H9 (cell line): Measurements from ENCODE around the gene CDH18. TPM values are rescaled to one million over a fixed set of nuclear protein-coding genes. Genes with fewer than 3 reads are reported as not detected.

ENCODE experiments used
- DNase-seq: peaks from one replicate; pipeline ENCODE4 v3.0.0-alpha.2; 2017
- H2AFZ ChIP-seq: one replicate; pipeline ENCODE4 v1.6.1; 2013; ENCODE audit warnings: mild to moderate bottlenecking, low read length, control low read depth, moderate library complexity
- H2AK5ac ChIP-seq: 2 replicates; pipeline ENCODE4 v1.6.1; 2013; ENCODE audit warnings: low read length, control low read depth, mixed read lengths; ENCODE audit not compliant: insufficient read length
- H2BK120ac ChIP-seq: one replicate; pipeline ENCODE4 v1.6.1; 2013; ENCODE audit warnings: low read depth, mild to moderate bottlenecking, low read length, control low read depth, inconsistent platforms; ENCODE audit not compliant: poor library complexity, severe bottlenecking
- H2BK12ac ChIP-seq: 2 replicates; pipeline ENCODE4 v1.6.1; 2013; ENCODE audit warnings: low read length, control low read depth, mixed read lengths, low read depth; ENCODE audit not compliant: insufficient read length
- H2BK15ac ChIP-seq: 2 replicates; pipeline ENCODE4 v1.6.1; 2013; ENCODE audit warnings: low read depth, low read length, control low read depth
- H2BK20ac ChIP-seq: one replicate; pipeline ENCODE4 v1.6.1; 2013; ENCODE audit warnings: low read depth, mild to moderate bottlenecking, low read length, control low read depth, inconsistent platforms; ENCODE audit not compliant: poor library complexity, severe bottlenecking
- H2BK5ac ChIP-seq: 2 replicates; pipeline ENCODE4 v1.6.1; 2013; ENCODE audit warnings: low read length, control low read depth, mixed read lengths; ENCODE audit not compliant: insufficient read length
- H3K14ac ChIP-seq: 2 replicates; pipeline ENCODE4 v1.6.1; 2013; ENCODE audit warnings: low read length, control low read depth; ENCODE audit not compliant: insufficient read depth
- H3K18ac ChIP-seq: 2 replicates; pipeline ENCODE4 v1.6.1; 2013; ENCODE audit warnings: low read depth, mild to moderate bottlenecking, mixed read lengths, low read length, control low read depth; ENCODE audit not compliant: insufficient read length
- H3K23ac ChIP-seq: 2 replicates; pipeline ENCODE4 v1.6.1; 2013; ENCODE audit warnings: low read length, control low read depth, mixed read lengths, low read depth; ENCODE audit not compliant: insufficient read length
- H3K23me2 ChIP-seq: 2 replicates; pipeline ENCODE4 v1.6.1; 2013; ENCODE audit warnings: low read depth, mild to moderate bottlenecking, mixed read lengths, low read length, control low read depth; ENCODE audit not compliant: insufficient read length, poor library complexity, severe bottlenecking
- H3K27ac ChIP-seq: 2 replicates; pipeline ENCODE4 v1.5.1; 2013; ENCODE audit warnings: low read length, control low read depth, mixed read lengths, low read depth; ENCODE audit not compliant: insufficient read length
- H3K27me3 ChIP-seq: 2 replicates; pipeline ENCODE4 v1.6.1; 2013; ENCODE audit warnings: low read length, control low read depth, inconsistent platforms; ENCODE audit not compliant: insufficient read depth
- H3K4ac ChIP-seq: 2 replicates; pipeline ENCODE4 v1.6.1; 2013; ENCODE audit warnings: low read depth, mild to moderate bottlenecking, control low read depth, inconsistent platforms, low read length, moderate library complexity
- H3K4me1 ChIP-seq: 2 replicates; pipeline ENCODE4 v1.6.1; 2013; ENCODE audit warnings: low read length, control low read depth, inconsistent platforms; ENCODE audit not compliant: insufficient read depth
- H3K4me2 ChIP-seq: 2 replicates; pipeline ENCODE4 v1.6.1; 2013; ENCODE audit warnings: low read length, control low read depth, mixed read lengths; ENCODE audit not compliant: insufficient read length, insufficient read depth
- H3K56ac ChIP-seq: 2 replicates; pipeline ENCODE4 v1.6.1; 2013; ENCODE audit warnings: low read depth, mild to moderate bottlenecking, mixed read lengths, low read length, control low read depth; ENCODE audit not compliant: insufficient read length
- H3K79me1 ChIP-seq: 2 replicates; pipeline ENCODE4 v1.6.1; 2013; ENCODE audit warnings: low read depth, mild to moderate bottlenecking, moderate library complexity, low read length, control low read depth, inconsistent platforms; ENCODE audit not compliant: insufficient read depth, poor library complexity, severe bottlenecking
- H3K79me2 ChIP-seq: 2 replicates; pipeline ENCODE4 v1.6.1; 2013; ENCODE audit warnings: low read length, control low read depth, inconsistent platforms; ENCODE audit not compliant: insufficient read depth
- H3K9ac ChIP-seq: 2 replicates; pipeline ENCODE4 v1.6.1; 2013; ENCODE audit warnings: low read length, control low read depth, mixed read lengths; ENCODE audit not compliant: insufficient read length; ENCODE audit errors: extremely low read depth
- H3K9me3 ChIP-seq: one replicate; pipeline ENCODE4 v1.6.1; 2013; ENCODE audit warnings: low read depth, low read length, inconsistent platforms; ENCODE audit not compliant: control insufficient read depth
- H3T11ph ChIP-seq: one replicate; pipeline ENCODE4 v1.6.1; 2013; ENCODE audit warnings: mild to moderate bottlenecking, low read length, control low read depth, inconsistent platforms
- H4K20me1 ChIP-seq: one replicate; pipeline ENCODE4 v1.6.1; 2013; ENCODE audit not compliant: control insufficient read depth, insufficient read length, insufficient read depth
- H4K5ac ChIP-seq: 2 replicates; pipeline ENCODE4 v1.6.1; 2013; ENCODE audit warnings: low read depth, mild to moderate bottlenecking, mixed read lengths, low read length, control low read depth; ENCODE audit not compliant: insufficient read length
- H4K8ac ChIP-seq: replicated peaks from 2 replicates; pipeline ENCODE4 v1.6.1; 2013; ENCODE audit warnings: low read length, control low read depth, mixed read lengths, low read depth; ENCODE audit not compliant: insufficient read length
- H4K91ac ChIP-seq: 2 replicates; pipeline ENCODE4 v1.6.1; 2013; ENCODE audit warnings: low read depth, mild to moderate bottlenecking, moderate library complexity, mixed read lengths, low read length, control low read depth; ENCODE audit not compliant: insufficient read length
- H3K27ac Mint-ChIP-seq, 3 experiments: 2 replicates in 2 of 3; 3 replicates in 1 of 3; pipeline ENCODE4 v1.8.0; 2020 to 2021; ENCODE audit warnings: mixed read lengths in 3 of 3, mild to moderate bottlenecking in 1 of 3, moderate library complexity in 1 of 3
- H3K27me3 Mint-ChIP-seq: 2 replicates; pipeline ENCODE4 v1.8.0; 2021; ENCODE audit warnings: low read depth, mild to moderate bottlenecking, moderate library complexity, mixed read lengths
- H3K36me3 Mint-ChIP-seq, 3 experiments: 2 replicates in 2 of 3; 3 replicates in 1 of 3; pipeline ENCODE4 v1.8.0; 2020 to 2021; ENCODE audit warnings: low read depth in 3 of 3, mixed read lengths in 3 of 3; ENCODE audit not compliant: insufficient read depth in 1 of 3
- H3K4me1 Mint-ChIP-seq, 2 experiments: 2 replicates each; pipeline ENCODE4 v1.8.0; 2020; ENCODE audit warnings: mixed read lengths in 2 of 2
- H3K4me3 Mint-ChIP-seq, 2 experiments: 2 replicates in 1 of 2; 3 replicates in 1 of 2; pipeline ENCODE4 v1.8.0; 2020 to 2021; ENCODE audit warnings: mild to moderate bottlenecking in 2 of 2, mixed read lengths in 2 of 2, moderate library complexity in 1 of 2
- H3K9me3 Mint-ChIP-seq, 2 experiments: 2 replicates in 1 of 2; 3 replicates in 1 of 2; pipeline ENCODE4 v1.8.0; 2020; ENCODE audit warnings: mild to moderate bottlenecking in 2 of 2, mixed read lengths in 2 of 2, moderate library complexity in 1 of 2
- CTCF ChIP-seq: fragments of 200-600 bp; sonication (generic); conservative IDR thresholded peaks from 3 replicates; pipeline ENCODE4 v1.8.0; 2021; ENCODE audit warnings: antibody characterized with exemption, mild to moderate bottlenecking
- WGBS: extraction: QIAGEN DNeasy Blood & Tissue Kit; methylation state at CpG from one replicate; pipeline ENCODE4 v1.1.7; 2013; ENCODE audit warnings: missing lambda C conversion rate, low lambda C conversion rate, mixed read lengths; ENCODE audit not compliant: insufficient read length; ENCODE audit errors: extremely low coverage; 5-methylcytosine and 5-hydroxymethylcytosine counted together
- total RNA-seq: library from RNA; stranded (reverse); gene quantifications from 2 replicates; pipeline ENCODE4 v1.2.1, GENCODE V29; 2021

CDH18 gene
- total RNA-seq, 1 experiment from 2014 or later: not detected

GRCh38 chr5:19977099-19977498 is 10.9 kb downstream of the CDH18 start:
- Histone ChIP-seq H3K4me2 (no peak overlapping the region), H2BK20ac (no peak overlapping the region), H3K18ac (no peak overlapping the region), H4K5ac (no peak overlapping the region), H3K79me2 (no peaks in the 10 kb centered on the region), H2BK12ac (no peak overlapping the region), H2AFZ (no peak overlapping the region), H3T11ph (no peak overlapping the region), H3K14ac (no peak overlapping the region), H3K27me3 (no peaks in the 10 kb centered on the region), H4K20me1 (no peaks in the 10 kb centered on the region), H4K91ac (no peak overlapping the region), H3K4ac (no peak overlapping the region), H2BK120ac (no peak overlapping the region), H3K9ac (no peak overlapping the region), H2AK5ac (no peak overlapping the region), H2BK5ac (no peak overlapping the region), H3K23me2 (no peaks in the 10 kb centered on the region), H3K56ac (no peak overlapping the region), H3K79me1 (no peaks in the 10 kb centered on the region), H2BK15ac (no peak overlapping the region), H3K23ac (no peak overlapping the region), H3K9me3 (no peaks in the 10 kb centered on the region), H3K27ac (no peak overlapping the region), H3K4me1 (no peaks in the 10 kb centered on the region), H4K8ac (no peak overlapping the region)
- Mint-ChIP-seq H3K27me3 (no peaks in the 10 kb centered on the region), H3K9me3 (no peaks in the 10 kb centered on the region), H3K36me3 (no peaks in the 10 kb centered on the region), H3K4me3 (no peak overlapping the region), H3K4me1 (no peaks in the 10 kb centered on the region), H3K27ac (no peak overlapping the region)
- no CpG with 5 or more reads among the region's 2 CpGs for WGBS
- no peak for TF ChIP-seq CTCF
- no peak for DNase-seq
